SHP77 (cell line): ENCODE measurements around the gene AKAP7.
A peak's percentile ranks its signal among the peaks of the same experiment; 100 is the strongest.

ENCODE experiments used
- DNase-seq, 2 experiments: peaks; one replicate each; lab custom pipeline; 2025; lab: John Stamatoyannopoulos, UW

Gene AKAP7

GRCh38 chr6:131199568-131200272, 64.5 kb downstream of the AKAP7 start:
- peak; percentile 40 to 43 for DNase-seq

- no peak for DNase-seq
Measured at GRCh38 chr6:131205481-131206244, 70.4 kb downstream of the AKAP7 start.

GRCh38 chr6:131206463-131207251, 71.4 kb downstream of the AKAP7 start:
- DNase-seq: no peak

- no peak for DNase-seq
Measured at GRCh38 chr6:131208787-131209186, 73.5 kb downstream of the AKAP7 start.

- DNase-seq: no peak
Measured at GRCh38 chr6:131210469-131210868, 75.2 kb downstream of the AKAP7 start.

- no peak for DNase-seq
Measured at GRCh38 chr6:131212024-131212423, 76.8 kb downstream of the AKAP7 start.

- DNase-seq: no peak
Measured at GRCh38 chr6:131212913-131213312, 77.6 kb downstream of the AKAP7 start.

- DNase-seq: no peak
Measured at GRCh38 chr6:131213501-131213990, 78.3 kb downstream of the AKAP7 start.

- no peak for DNase-seq
Measured at GRCh38 chr6:131215219-131215618, 80.0 kb downstream of the AKAP7 start.

GRCh38 chr6:131216246-131216645, 81.0 kb downstream of the AKAP7 start:
- no peak for DNase-seq

GRCh38 chr6:131222773-131223172, 87.5 kb downstream of the AKAP7 start:
- no peak for DNase-seq

- no peak for DNase-seq
Measured at GRCh38 chr6:131223416-131223815, 88.1 kb downstream of the AKAP7 start.

GRCh38 chr6:131225127-131225526, 89.9 kb downstream of the AKAP7 start:
- no peak for DNase-seq

GRCh38 chr6:131225959-131226358, 90.7 kb downstream of the AKAP7 start:
- DNase-seq: no peak

GRCh38 chr6:131226459-131227157, 91.3 kb downstream of the AKAP7 start:
- DNase-seq: no peak

- DNase-seq: no peak
Measured at GRCh38 chr6:131227158-131227543, 91.9 kb downstream of the AKAP7 start.

GRCh38 chr6:131231103-131231502, 95.8 kb downstream of the AKAP7 start:
- no peak for DNase-seq

- no peak for DNase-seq
Measured at GRCh38 chr6:131231891-131232290, 96.6 kb downstream of the AKAP7 start.

GRCh38 chr6:131244942-131245341, 109.7 kb downstream of the AKAP7 start:
- DNase-seq: no peak

- DNase-seq: no peak
Measured at GRCh38 chr6:131250122-131250521, 114.9 kb downstream of the AKAP7 start.

GRCh38 chr6:131250936-131251335, 115.7 kb downstream of the AKAP7 start:
- DNase-seq: no peak
